B cell (primary cell): ENCODE results near the gene ADK. TPM values are rescaled to one million over a fixed set of nuclear protein-coding genes. Genes with fewer than 3 reads are reported as not detected.
"Not testable (repeated sequence)": the region's sequence is repeated elsewhere in the genome, so short reads cannot be mapped to it uniquely, and the experiment has no call there.

Experiments used
- ATAC-seq: fragments of 200-7000 bp; cut with Tn5 transposase; one replicate; pipeline ENCODE4 v1.10.0; 2021; ENCODE audit warnings: low read depth, mild to moderate bottlenecking, moderate number of reproducible peaks, moderate library complexity
- CTCF ChIA-PET: fragments of 350-600 bp; sonication (Branson Sonifier 250); formaldehyde crosslinking; loops from one replicate; lab custom pipeline; 2021; ENCODE audit warnings: antibody characterized with exemption, inconsistent platforms; lab: Charles Lee
- POLR2A ChIA-PET: fragments of 350-600 bp; sonication (Branson Sonifier 250); formaldehyde crosslinking; loops from one replicate; lab custom pipeline; 2021; ENCODE audit warnings: antibody characterized with exemption; lab: Charles Lee
- DNase-seq: peaks from one replicate; pipeline ENCODE4 v3.0.0; 2013
- H2AFZ ChIP-seq: 2 replicates; pipeline ENCODE4 v1.6.1; 2012; ENCODE audit warnings: mild to moderate bottlenecking, low read depth, low read length; ENCODE audit not compliant: insufficient read depth, poor library complexity, severe bottlenecking
- H3K27ac ChIP-seq, 2 donors: 1 replicate in 1 of 2; 2 replicates in 1 of 2; pipeline ENCODE4 v1.5.1; 2012 to 2013; ENCODE audit warnings: low read length in 2 of 2, mild to moderate bottlenecking in 2 of 2, moderate library complexity in 1 of 2
- H3K27me3 ChIP-seq, 4 experiments: fragments of 200-600 bp in 1 of 4; sonication (generic) in 1 of 4; replicated peaks in 1 of 4; 1 replicate in 2 of 4; 2 replicates in 2 of 4; pipeline versions ENCODE4 v1.6.1 to v1.7.0; 2013 to 2016; ENCODE audit warnings: low read length in 3 of 4, mild to moderate bottlenecking in 2 of 4, mixed read lengths in 1 of 4, moderate library complexity in 1 of 4; ENCODE audit not compliant: insufficient read depth in 4 of 4, control insufficient read depth in 3 of 4; ENCODE audit errors: control extremely low read depth in 1 of 4
- H3K36me3 ChIP-seq, 2 experiments: replicated peaks in 1 of 2; 1 replicate in 1 of 2; 2 replicates in 1 of 2; pipeline versions ENCODE4 v1.6.1 to v1.7.1; 2013; ENCODE audit warnings: low read length in 1 of 2; ENCODE audit not compliant: insufficient read depth in 2 of 2, control insufficient read depth in 1 of 2; ENCODE audit errors: control extremely low read depth in 1 of 2, extremely low read depth in 1 of 2
- H3K4me1 ChIP-seq, 2 donors: fragments of 200-600 bp in 1 of 2; sonication (generic) in 1 of 2; 1 replicate in 1 of 2; 2 replicates in 1 of 2; pipeline versions ENCODE4 v1.5.1 to v1.6.1; 2013 to 2017; ENCODE audit warnings: low read length in 2 of 2; ENCODE audit not compliant: control insufficient read depth in 2 of 2, insufficient read depth in 2 of 2
- H3K4me2 ChIP-seq: replicated peaks from 2 replicates; pipeline ENCODE3; 2012; ENCODE audit warnings: mild to moderate bottlenecking, low read depth, low read length; ENCODE audit not compliant: poor library complexity, severe bottlenecking
- H3K4me3 ChIP-seq, 5 experiments: fragments of 200-600 bp in 1 of 5; sonication (generic) in 1 of 5; 1 replicate in 3 of 5; 2 replicates in 2 of 5; pipeline versions ENCODE4 v1.5.1 to v1.7.0; 2011 to 2016; ENCODE audit warnings: low read length in 4 of 5, mild to moderate bottlenecking in 4 of 5, low read depth in 2 of 5, control low read depth in 1 of 5, moderate library complexity in 1 of 5; ENCODE audit not compliant: insufficient read depth in 1 of 5; ENCODE audit errors: control extremely low read depth in 1 of 5, extremely low read depth in 1 of 5
- H3K79me2 ChIP-seq: fragments of 200-600 bp; sonication (generic); one replicate; pipeline ENCODE4 v1.6.0; 2016; ENCODE audit warnings: low read length; ENCODE audit not compliant: control insufficient read depth, insufficient read depth
- H3K9ac ChIP-seq: fragments of 200-600 bp; sonication (generic); 2 replicates; pipeline ENCODE4 v1.6.1; 2017; ENCODE audit warnings: mild to moderate bottlenecking, low read length, moderate library complexity
- H3K9me3 ChIP-seq, 3 donors: one replicate each; pipeline versions ENCODE4 v1.6.1 to v1.7.1; 2013; ENCODE audit warnings: low read length in 2 of 3; ENCODE audit not compliant: control insufficient read depth in 2 of 3, insufficient read depth in 1 of 3; ENCODE audit errors: control extremely low read depth in 1 of 3
- H4K20me1 ChIP-seq: 2 replicates; pipeline ENCODE4 v1.6.0; 2012; ENCODE audit warnings: mild to moderate bottlenecking, low read length; ENCODE audit not compliant: insufficient read depth, control insufficient read depth, poor library complexity, severe bottlenecking
- H3K27ac Mint-ChIP-seq: one replicate; pipeline ENCODE4 v1.8.0; 2021; ENCODE audit warnings: mixed read lengths
- H3K27me3 Mint-ChIP-seq: one replicate; pipeline ENCODE4 v1.8.0; 2021; ENCODE audit warnings: mixed read lengths
- H3K4me1 Mint-ChIP-seq: one replicate; pipeline ENCODE4 v1.8.0; 2021; ENCODE audit warnings: mixed read lengths
- H3K4me3 Mint-ChIP-seq: one replicate; pipeline ENCODE4 v1.8.0; 2021; ENCODE audit warnings: mixed read lengths
- H3K9me3 Mint-ChIP-seq: one replicate; pipeline ENCODE4 v1.8.0; 2022; ENCODE audit warnings: mixed read lengths; ENCODE audit not compliant: insufficient read depth
- EZH2 ChIP-seq: IDR thresholded peaks from 2 replicates; pipeline ENCODE4 v1.6.1; 2012; ENCODE audit warnings: borderline replicate concordance, low read depth, mild to moderate bottlenecking, moderate library complexity, low read length; ENCODE audit not compliant: insufficient read depth, poor library complexity, severe bottlenecking
- WGBS: methylation state at CpG from one replicate; pipeline ENCODE4 v1.1.5; 2013; ENCODE audit warnings: missing lambda C conversion rate; ENCODE audit not compliant: insufficient coverage; 5-methylcytosine and 5-hydroxymethylcytosine counted together
- intact Hi-C: fragments of 100-400 bp; cut with micrococcal nuclease; formaldehyde crosslinking; loops from one replicate; pipeline ENCODE4 v1.10.0; 2022
- polyA plus RNA-seq: library from polyadenylated mRNA; depleted of rRNA; stranded (reverse); fragments of >200 nt; gene quantifications from 2 replicates; pipeline ENCODE4 v1.2.3, GENCODE V29; 2012
- total RNA-seq, 2 donors: library from RNA; stranded (reverse); fragments of 120-200 nt in 1 of 2; gene quantifications; 1 replicate in 1 of 2; 2 replicates in 1 of 2; pipeline versions ENCODE4 v1.2.3 to v1.2.4, GENCODE V29; 2013 to 2022
- TF ChIP-seq, protein P1 (sequence below): fragments of 200-600 bp; IDR thresholded peaks from one replicate; pipeline ENCODE4 v1.8.0; 2022; ENCODE audit warnings: antibody characterized with exemption, mild to moderate bottlenecking

Gene ADK
- total and polyA plus RNA-seq, 2 donors (not counting 1 experiment from before 2014, with no cell fraction given), result 37.2 to 52.6 TPM

DNA sequence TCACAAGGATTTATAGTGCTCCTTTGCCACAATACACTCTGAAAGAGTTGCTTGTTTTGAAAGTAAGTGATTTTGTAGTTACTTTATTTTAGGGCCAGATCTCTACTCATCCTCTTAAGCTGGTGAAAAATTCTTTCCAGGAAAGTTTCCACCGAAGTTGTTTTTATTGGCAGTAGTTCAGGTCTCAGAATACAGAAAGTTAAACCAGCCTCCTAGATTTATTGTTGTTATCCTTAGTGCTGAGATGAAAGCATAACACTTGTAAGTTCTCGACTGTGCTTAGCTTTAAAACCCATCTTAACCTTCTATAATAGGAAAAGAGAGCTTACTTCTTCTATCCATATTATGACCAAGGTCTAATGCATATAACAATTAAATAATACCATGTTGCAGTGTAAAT lies 5.9 kb upstream of the ADK start:
- Histone ChIP-seq H3K27ac (no peak overlapping the region), H3K4me3 (no peak overlapping the region), H3K4me2 (no peak overlapping the region), H3K27me3 (no peaks in the 10 kb centered on the region), H3K36me3 (peaks cover 2 to 11% of the 10 kb centered on the region in 2 experiments), H4K20me1 (peaks cover 20% of the 10 kb centered on the region), H3K79me2 (peaks cover 95% of the 10 kb centered on the region), H2AFZ (no peak overlapping the region), H3K9ac (no peak overlapping the region), H3K9me3 (no peaks in the 10 kb centered on the region), H3K4me1 (peaks cover 9 to 22% of the 10 kb centered on the region in 2 donors)
- intact Hi-C loops, result no loop called here
- no peaks in the 10 kb centered on the region for H3K9me3 Mint-ChIP-seq
- DNase-seq (no peak), ATAC-seq (no peak)
- H3K4me1 Mint-ChIP-seq, result peaks cover 24% of the 10 kb centered on the region
- POLR2A ChIA-PET, result no interaction called here
- H3K27ac Mint-ChIP-seq, result no peak overlapping the region
- no peak overlapping the region for H3K4me3 Mint-ChIP-seq
- WGBS, result no CpG with 5 or more reads among the region's 2 CpGs
- CTCF ChIA-PET, result interaction anchor here (1.0 to 1.9 kb wide), 5 partner anchors 22 to 204 kb away, joined by 3 to 10 read pairs (median 4); no protein-coding TSS in a partner anchor
- H3K27me3 Mint-ChIP-seq, result no peaks in the 10 kb centered on the region
- no peak for TF ChIP-seq EZH2
- TF ChIP-seq, protein P1, sequence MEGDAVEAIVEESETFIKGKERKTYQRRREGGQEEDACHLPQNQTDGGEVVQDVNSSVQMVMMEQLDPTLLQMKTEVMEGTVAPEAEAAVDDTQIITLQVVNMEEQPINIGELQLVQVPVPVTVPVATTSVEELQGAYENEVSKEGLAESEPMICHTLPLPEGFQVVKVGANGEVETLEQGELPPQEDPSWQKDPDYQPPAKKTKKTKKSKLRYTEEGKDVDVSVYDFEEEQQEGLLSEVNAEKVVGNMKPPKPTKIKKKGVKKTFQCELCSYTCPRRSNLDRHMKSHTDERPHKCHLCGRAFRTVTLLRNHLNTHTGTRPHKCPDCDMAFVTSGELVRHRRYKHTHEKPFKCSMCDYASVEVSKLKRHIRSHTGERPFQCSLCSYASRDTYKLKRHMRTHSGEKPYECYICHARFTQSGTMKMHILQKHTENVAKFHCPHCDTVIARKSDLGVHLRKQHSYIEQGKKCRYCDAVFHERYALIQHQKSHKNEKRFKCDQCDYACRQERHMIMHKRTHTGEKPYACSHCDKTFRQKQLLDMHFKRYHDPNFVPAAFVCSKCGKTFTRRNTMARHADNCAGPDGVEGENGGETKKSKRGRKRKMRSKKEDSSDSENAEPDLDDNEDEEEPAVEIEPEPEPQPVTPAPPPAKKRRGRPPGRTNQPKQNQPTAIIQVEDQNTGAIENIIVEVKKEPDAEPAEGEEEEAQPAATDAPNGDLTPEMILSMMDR, result no peak

DNA sequence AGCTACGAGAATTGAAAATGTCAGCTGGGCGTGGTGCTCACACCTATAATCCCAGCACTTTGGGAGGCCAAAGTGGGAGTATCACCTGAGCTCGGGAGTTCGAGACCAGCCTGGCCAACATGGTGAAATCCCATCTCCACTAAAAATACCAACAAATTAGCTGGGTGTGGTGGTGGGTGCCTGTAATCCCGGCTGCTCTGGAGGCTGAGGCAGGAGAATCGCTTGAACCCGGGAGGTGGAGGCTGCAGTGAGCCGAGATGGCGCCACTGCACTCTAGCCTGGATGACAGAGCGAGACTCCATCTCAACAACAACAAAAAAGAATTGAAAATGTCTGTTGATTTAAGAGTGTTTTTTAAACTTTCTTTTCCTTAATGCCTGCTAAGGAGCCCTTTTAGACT lies 4.0 kb upstream of the ADK start:
- H2AFZ ChIP-seq, H3K9ac ChIP-seq, ATAC-seq, H3K27me3 Mint-ChIP-seq, H3K4me3 ChIP-seq, H3K27me3 ChIP-seq, DNase-seq, H3K27ac ChIP-seq, intact Hi-C loops, H3K27ac Mint-ChIP-seq, H3K9me3 Mint-ChIP-seq, H3K9me3 ChIP-seq, H3K4me2 ChIP-seq, H3K4me3 Mint-ChIP-seq: not testable (repeated sequence)
- CTCF ChIA-PET, result interaction anchor here (0.7 to 5.8 kb wide), 2 partner anchors 67 to 115 kb away, joined by 4 to 58 read pairs; no protein-coding TSS in a partner anchor
- H3K36me3 ChIP-seq, result peaks cover 0 to 11% of the 10 kb centered on the region in 2 experiments
- WGBS, result 90% methylated on average over 2 of the region's 10 CpGs
- peaks cover 93% of the 10 kb centered on the region for H3K79me2 ChIP-seq
- H3K4me1 Mint-ChIP-seq, result peaks cover 27% of the 10 kb centered on the region
- peaks cover 23% of the 10 kb centered on the region for H4K20me1 ChIP-seq
- H3K4me1 ChIP-seq, result peaks cover 10 to 26% of the 10 kb centered on the region in 2 donors
- POLR2A ChIA-PET, result interaction anchor here (0.6 kb wide), 1 partner anchor 830 kb away, joined by 3 read pairs; no protein-coding TSS in a partner anchor
